ENCODE results near the gene CSNK1D.

CSNK1D gene

GRCh38 chr17:82226809-82227628 is 46.5 kb downstream of the CSNK1D start:
- no peak for DNase-seq

GRCh38 chr17:82226146-82226808 is 47.2 kb downstream of the CSNK1D start:
- DNase-seq = no peak

DNA sequence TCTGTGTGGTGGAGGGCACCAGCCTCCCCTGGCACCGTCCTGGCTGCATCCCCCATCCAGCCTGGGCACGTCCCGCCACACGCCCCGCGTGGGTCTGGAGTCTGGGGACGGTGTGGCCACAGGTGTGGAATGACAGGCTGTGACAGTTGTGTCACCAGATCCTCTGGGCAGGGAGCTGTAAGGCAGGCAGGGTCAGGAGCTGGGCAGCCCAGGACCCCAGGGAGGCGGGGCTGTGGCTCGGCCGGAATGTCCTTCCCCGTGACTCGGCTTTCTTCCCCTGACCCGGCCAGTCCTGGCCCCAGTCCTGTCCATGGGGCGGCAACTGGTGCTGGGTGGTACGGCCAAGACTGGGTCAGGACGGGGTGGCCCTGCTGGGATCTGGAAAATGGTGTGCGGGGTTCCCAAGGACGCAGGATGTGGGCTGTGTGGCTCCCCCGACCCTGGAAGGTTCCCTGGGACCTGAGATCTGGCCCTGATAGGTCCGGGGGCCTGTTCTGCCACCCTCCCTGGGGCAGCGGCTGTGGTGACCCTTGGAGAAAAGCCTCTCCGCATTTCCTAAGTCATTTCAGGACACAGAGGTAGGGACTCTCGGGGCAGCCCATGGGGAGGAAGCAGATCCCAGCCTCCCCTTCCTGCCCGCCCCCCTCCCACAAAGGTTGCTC is 48.0 kb downstream of the CSNK1D start:
- DNase-seq = no peak

GRCh38 chr17:82224666-82225065 is 48.8 kb downstream of the CSNK1D start:
- DNase-seq = no peak

- no peak for DNase-seq
Measured at GRCh38 chr17:82223517-82223916, 50.0 kb downstream of the CSNK1D start.

DNA sequence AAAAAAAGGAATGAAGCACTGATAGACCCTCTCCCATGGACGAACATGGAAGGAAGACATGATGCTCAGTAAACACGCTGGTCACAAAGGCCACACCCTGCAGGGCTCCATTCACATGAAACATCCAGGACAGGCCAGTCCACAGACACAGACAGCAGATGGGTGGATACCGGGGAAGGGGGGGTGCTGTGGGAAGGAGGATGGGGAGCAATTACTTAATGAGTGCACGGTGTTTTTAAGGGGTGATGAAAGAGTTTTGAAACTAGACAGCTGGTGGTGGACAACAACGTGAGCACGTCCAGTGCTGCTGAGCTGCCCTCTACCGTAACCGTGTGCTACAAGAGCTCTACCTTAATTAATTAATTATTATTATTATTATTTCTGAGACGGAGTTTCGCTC is 50.7 kb downstream of the CSNK1D start:
- no peak for DNase-seq

GRCh38 chr17:82221341-82221902 is 52.1 kb downstream of the CSNK1D start:
- no peak for DNase-seq

- DNase-seq = no peak
Measured at GRCh38 chr17:82219753-82220709, 53.5 kb downstream of the CSNK1D start.

- DNase-seq = no peak
Measured at GRCh38 chr17:82219083-82219482, 54.4 kb downstream of the CSNK1D start.

DNA sequence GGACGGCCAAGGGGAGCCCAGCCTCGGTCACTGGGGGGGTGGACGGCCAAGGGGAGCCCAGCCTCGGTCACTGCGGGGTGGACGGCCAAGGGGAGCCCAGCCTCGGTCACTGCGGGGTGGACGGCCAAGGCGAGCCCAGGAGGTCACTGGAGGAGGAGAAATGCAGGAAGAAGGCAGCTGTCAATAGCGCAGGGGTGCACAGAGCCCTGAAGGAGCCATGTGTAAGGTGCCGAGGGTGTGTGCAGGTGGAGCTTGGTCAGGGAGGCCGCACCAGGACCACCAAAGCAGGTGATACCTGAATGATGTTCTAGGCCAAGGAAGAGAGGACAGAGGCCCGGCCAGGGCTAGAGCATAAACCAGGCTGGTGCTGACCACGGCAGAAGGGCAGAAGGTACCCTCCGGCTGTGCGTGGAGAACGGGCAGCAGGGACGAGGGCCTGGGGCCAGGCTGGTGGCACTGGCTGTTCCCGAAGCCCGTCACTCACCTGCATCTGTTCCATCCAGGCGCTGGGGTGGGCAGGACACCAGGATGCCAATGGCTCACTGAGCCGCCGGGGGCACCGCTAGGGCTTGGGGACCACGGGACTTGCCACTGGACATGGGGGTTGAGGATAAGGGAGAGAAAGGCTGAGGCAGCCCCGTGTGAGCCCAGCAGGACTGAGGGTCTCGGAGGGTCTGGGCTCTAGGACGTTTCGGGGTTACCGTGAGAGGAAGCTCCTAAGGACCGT is 55.0 kb downstream of the CSNK1D start:
- no peak for DNase-seq

DNA sequence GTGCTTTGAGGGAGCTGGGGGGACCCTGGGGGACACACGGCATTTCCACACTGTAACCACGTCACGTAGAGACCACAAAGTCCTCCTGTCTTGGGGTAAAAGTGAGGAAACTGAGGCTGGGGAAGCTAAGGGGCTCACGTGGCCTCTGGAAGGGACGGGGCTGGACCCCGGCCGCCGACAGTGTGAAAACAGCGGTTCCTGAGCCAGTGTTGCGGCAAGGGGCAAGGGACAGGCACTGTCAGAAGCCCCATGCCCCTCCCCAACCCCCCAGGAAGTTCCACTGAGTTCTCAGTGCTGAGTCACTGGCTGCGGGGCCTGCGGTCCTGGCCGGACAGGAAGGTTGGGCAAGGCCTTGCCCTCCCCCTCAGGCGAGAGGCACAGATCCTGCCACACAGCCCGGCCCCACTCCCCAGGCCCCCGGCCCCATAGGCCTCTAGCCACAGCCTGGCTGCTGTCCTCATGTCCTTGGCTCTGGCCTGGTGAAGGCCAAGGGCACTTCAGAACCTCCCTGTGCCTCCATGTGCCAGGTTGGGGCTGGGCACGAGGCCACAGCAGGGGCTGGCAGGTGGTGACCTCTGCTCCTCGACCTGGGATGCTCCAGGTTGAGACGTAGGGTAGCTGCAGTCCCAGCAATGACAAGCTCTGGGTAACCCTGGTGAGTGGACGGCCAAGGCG is 55.8 kb downstream of the CSNK1D start:
- DNase-seq = peak; percentile 92

DNA sequence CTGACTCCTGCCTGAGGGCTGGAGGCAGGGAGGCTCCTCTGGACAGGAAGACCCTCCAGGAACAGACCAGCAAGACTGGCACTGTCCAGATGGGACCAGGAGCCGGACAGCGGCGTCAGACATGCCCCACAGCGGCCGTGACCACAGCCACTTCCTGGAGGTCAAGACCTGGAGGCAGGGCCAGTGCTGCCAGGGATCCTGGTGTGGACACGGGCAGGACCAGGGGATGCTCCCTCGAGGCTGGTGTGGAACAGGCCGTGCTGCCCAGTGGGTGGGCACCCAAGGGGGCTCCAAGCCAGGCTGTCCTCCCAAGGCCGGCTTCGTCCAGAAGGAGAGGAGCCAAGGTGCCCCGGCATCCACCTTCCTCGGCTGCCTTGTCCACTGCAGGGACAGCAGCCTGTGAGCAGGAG is 56.4 kb downstream of the CSNK1D start:
- DNase-seq = no peak

- peak; percentile 76 for DNase-seq
Measured at GRCh38 chr17:82216301-82217119, 57.0 kb downstream of the CSNK1D start.

DNA sequence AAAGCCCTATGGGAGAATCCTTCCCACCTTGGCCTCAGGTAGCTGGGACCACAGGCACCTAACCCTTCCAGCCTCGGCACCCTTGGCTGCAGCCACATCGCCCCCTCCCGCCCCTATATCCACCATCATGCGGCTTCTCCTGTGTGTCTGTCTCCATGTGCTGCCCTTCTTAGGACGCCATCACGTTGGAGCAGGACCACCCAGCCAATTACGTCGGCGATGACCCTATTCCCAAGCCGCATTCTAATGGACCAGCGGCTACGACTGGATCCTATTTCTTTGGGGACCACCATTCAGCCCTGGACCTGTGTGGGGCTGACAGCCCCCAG is 57.6 kb downstream of the CSNK1D start:
- no peak for DNase-seq

- peak; percentile 42 for DNase-seq
Measured at GRCh38 chr17:82215095-82215971, 58.2 kb downstream of the CSNK1D start.

- no peak for DNase-seq
Measured at GRCh38 chr17:82214012-82214628, 59.4 kb downstream of the CSNK1D start.

GRCh38 chr17:82213251-82214011 is 60.1 kb downstream of the CSNK1D start:
- DNase-seq = peak; percentile 74

All from fibroblast of skin of scalp (primary cell).